Measurements from ENCODE around the gene SULT2B1. TPM values are rescaled to one million over a fixed set of nuclear protein-coding genes. Genes with fewer than 3 reads are reported as not detected.
"Not testable (repeated sequence)": the region's sequence is repeated elsewhere in the genome, so short reads cannot be mapped to it uniquely, and the experiment has no call there.

Gene SULT2B1
- total RNA-seq, 2 donors from 2014 or later = not detected

DNA sequence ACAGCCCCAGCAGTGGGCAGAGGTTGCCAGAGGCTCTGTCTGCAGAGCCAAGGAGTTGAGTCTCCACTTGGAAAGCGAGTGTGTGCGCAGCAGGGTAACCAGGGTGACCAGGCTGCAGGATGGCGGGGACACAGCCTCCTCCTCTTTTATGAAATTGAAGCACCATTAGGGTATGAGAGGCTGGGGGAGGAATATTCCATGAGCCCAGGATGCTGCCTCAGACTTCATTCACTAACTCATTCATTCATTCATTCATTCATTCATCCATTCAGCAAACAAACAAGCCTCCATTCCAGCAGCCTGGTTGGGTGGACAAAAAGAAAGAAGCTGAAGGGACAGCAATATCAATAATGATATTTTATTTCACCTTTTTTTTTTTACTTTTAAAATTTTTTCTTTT is 33.8 kb upstream of the SULT2B1 start:
- ATAC-seq (no peak), DNase-seq (ENCODE audit: low spot score in 2 of 2) (no peak)
- Mint-ChIP-seq H3K9me3 (no peaks in the 10 kb centered on the region), H3K27ac (no peak overlapping the region), H3K36me3 (no peaks in the 10 kb centered on the region)

GRCh38 chr19:48519426-48519825 is 32.5 kb upstream of the SULT2B1 start:
- not testable (repeated sequence) for ATAC-seq; DNase-seq (ENCODE audit: low spot score in 2 of 2); H3K27ac Mint-ChIP-seq; H3K36me3 Mint-ChIP-seq; H3K9me3 Mint-ChIP-seq

DNA sequence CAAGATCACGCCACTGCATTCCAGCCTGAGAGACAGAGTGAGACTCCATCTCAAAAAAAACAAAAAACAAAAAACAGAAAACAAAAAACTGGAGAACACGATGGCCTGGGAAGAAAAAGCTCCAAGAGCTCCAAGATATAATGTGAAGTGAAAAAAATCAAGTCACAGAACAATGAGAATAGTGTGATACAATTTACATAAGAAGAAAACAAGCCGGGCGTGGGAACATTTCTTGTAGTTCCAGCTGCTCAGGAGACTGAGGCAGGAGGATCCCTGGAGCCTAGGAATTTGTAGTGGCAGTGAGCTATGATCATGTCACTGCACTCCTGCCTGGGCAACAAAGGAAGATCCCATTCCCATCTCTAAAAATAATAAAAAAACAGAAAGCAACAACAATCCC is 31.8 kb upstream of the SULT2B1 start:
- peaks cover 4 to 5% of the 10 kb centered on the region in 2 donors for H3K9me3 Mint-ChIP-seq
- H3K36me3 Mint-ChIP-seq = peaks cover 0 to 10% of the 10 kb centered on the region in 2 donors
- no peak for ATAC-seq
- no peak overlapping the region for H3K27ac Mint-ChIP-seq
- DNase-seq (ENCODE audit: low spot score in 2 of 2) = no peak

DNA sequence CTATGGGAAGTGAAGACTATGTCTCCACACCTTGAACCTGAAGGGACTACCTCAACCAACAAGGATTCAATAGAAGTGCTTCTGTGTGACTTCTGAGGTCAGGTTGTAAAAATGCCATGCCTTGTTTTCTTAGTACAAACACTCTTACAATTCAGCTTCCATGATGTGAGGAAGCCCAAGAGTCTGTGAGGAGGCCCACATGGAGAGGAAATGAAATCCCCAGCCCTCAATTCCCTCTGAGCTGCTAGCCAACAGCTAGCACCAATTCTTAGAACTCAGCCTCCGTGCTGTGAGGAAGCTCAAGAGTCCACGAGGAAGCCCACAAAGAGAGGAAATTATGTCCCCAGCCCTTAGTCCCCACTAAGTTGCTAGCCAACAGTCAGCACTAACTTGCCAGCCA is 27.8 kb upstream of the SULT2B1 start:
- H3K9me3 Mint-ChIP-seq = peaks cover 16 to 24% of the 10 kb centered on the region in 2 donors
- DNase-seq (ENCODE audit: low spot score in 2 of 2) = no peak
- no peak for ATAC-seq
- no peak overlapping the region for H3K27ac Mint-ChIP-seq
- peaks cover 17 to 22% of the 10 kb centered on the region in 2 donors for H3K36me3 Mint-ChIP-seq

GRCh38 chr19:48524732-48525131 is 27.2 kb upstream of the SULT2B1 start:
- Mint-ChIP-seq H3K27ac (no peak overlapping the region), H3K36me3 (peaks cover 17 to 22% of the 10 kb centered on the region in 2 donors), H3K9me3 (peaks cover 17 to 25% of the 10 kb centered on the region in 2 donors)
- DNase-seq (ENCODE audit: low spot score in 2 of 2) (no peak), ATAC-seq (no peak)

DNA sequence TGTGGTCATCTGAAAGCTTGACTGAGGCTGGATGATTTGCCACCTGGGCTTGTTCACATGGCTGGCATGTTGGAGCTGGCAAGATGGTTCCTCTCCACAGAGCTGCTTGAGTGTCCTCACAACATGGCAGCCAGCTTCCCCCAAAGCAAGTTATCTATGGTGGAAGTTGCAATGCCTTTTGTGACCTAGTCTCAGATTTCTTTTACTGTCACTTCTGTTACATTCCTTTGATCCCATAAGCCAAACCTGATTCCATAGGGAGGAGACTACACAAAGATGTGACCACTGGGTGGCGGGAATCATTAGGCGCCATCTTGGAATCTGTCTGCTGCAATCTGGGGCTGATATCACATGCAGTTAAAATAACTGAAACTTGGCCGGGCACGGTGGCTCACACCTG is 22.8 kb upstream of the SULT2B1 start:
- DNase-seq (ENCODE audit: low spot score in 2 of 2) (no peak), ATAC-seq (no peak)
- Mint-ChIP-seq H3K9me3 (peaks cover 15 to 22% of the 10 kb centered on the region in 2 donors), H3K36me3 (peaks cover 14 to 22% of the 10 kb centered on the region in 2 donors), H3K27ac (no peak overlapping the region)

GRCh38 chr19:48530066-48530720 is 21.8 kb upstream of the SULT2B1 start:
- Mint-ChIP-seq H3K9me3 (peaks cover 13 to 20% of the 10 kb centered on the region in 2 donors), H3K36me3 (peaks cover 7 to 22% of the 10 kb centered on the region in 2 donors), H3K27ac (no peak overlapping the region)
- DNase-seq (ENCODE audit: low spot score in 2 of 2) = no peak
- no peak for ATAC-seq

DNA sequence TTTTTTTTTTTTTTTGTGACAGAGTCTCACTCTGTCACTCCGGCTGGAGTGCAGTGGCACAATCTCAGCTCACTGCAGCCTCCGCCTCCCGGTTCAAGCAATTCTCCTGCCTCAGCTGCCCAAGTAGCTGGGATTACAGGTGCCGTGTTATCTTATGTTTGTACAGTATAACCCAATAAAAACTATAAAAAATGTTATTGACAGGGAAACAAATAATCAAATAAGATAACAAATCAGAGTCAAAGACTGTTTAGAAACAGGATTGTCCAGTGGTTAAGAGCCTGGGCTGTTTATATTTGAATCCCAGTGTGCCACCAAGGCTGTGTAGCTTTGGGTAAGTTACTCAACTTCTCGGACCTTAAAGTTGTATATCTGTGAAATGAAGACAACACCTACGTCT is 21.2 kb upstream of the SULT2B1 start:
- peaks cover 13 to 20% of the 10 kb centered on the region in 2 donors for H3K9me3 Mint-ChIP-seq
- ATAC-seq (no peak), DNase-seq (ENCODE audit: low spot score in 2 of 2) (no peak)
- peaks cover 7 to 22% of the 10 kb centered on the region in 2 donors for H3K36me3 Mint-ChIP-seq
- no peak overlapping the region for H3K27ac Mint-ChIP-seq

GRCh38 chr19:48533770-48534169 is 18.2 kb upstream of the SULT2B1 start:
- H3K27ac Mint-ChIP-seq = no peak overlapping the region
- H3K36me3 Mint-ChIP-seq = no peaks in the 10 kb centered on the region
- DNase-seq (ENCODE audit: low spot score in 2 of 2) (no peak), ATAC-seq (no peak)
- H3K9me3 Mint-ChIP-seq = peaks cover 3 to 4% of the 10 kb centered on the region in 2 donors

DNA sequence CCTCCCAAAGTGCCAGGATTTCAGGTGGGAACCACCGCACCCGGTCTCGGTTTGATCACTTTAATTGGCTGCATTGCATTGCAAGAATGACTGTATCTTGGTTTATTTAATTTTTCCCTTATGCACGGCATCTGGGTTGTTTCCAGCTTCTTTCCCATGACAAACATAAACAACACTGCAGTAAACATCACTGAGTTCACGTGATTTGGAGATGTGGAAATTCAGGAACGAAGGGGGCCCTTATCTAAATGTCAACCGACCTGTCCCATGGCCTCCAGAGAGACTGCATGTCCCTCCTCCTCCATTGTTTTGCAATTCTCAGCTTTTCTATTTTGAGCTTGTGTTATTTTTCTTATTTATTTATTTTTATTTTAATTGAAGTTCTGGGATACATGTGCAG is 14.4 kb upstream of the SULT2B1 start:
- DNase-seq (ENCODE audit: low spot score in 2 of 2) (no peak), ATAC-seq (no peak)
- Mint-ChIP-seq H3K27ac (no peak overlapping the region), H3K36me3 (no peaks in the 10 kb centered on the region), H3K9me3 (no peaks in the 10 kb centered on the region)

DNA sequence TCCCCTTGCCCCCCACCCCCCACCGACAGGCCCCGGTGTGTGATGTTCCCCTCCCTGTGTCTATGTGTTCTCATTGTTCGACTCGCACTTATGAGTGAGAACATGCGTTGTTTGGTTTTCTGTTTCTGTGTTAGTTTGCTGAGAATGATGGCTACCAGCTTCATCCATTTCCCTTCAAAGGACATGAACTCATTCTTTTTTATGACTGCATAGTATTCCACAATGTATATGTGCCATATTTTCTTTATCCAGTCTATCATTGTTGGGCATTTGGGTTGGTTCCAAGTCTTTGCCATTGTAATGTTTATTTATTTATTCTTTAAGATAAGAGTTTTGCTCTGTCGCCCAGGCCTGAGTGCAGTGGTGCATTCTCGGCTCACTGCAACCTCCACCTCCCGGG is 13.9 kb upstream of the SULT2B1 start:
- not testable (repeated sequence) for H3K36me3 Mint-ChIP-seq; H3K9me3 Mint-ChIP-seq; DNase-seq (ENCODE audit: low spot score in 2 of 2); H3K27ac Mint-ChIP-seq; ATAC-seq

- H3K9me3 Mint-ChIP-seq = no peaks in the 10 kb centered on the region
- DNase-seq (ENCODE audit: low spot score in 2 of 2) = no peak
- no peaks in the 10 kb centered on the region for H3K36me3 Mint-ChIP-seq
- ATAC-seq = no peak
- H3K27ac Mint-ChIP-seq = no peak overlapping the region
Measured at GRCh38 chr19:48539503-48540096, 12.4 kb upstream of the SULT2B1 start.

- Mint-ChIP-seq H3K9me3 (no peaks in the 10 kb centered on the region), H3K36me3 (no peaks in the 10 kb centered on the region), H3K27ac (no peak overlapping the region)
- ATAC-seq (no peak), DNase-seq (ENCODE audit: low spot score in 2 of 2) (no peak)
Measured at GRCh38 chr19:48540110-48540509, 11.9 kb upstream of the SULT2B1 start.

- no peak for ATAC-seq
Measured at GRCh38 chr19:48541813-48542212, 10.2 kb upstream of the SULT2B1 start.

GRCh38 chr19:48543121-48543710 is 8.8 kb upstream of the SULT2B1 start:
- ATAC-seq (no peak), DNase-seq (ENCODE audit: low spot score in 2 of 2) (no peak)
- Mint-ChIP-seq H3K27ac (no peak overlapping the region), H3K9me3 (no peaks in the 10 kb centered on the region), H3K36me3 (no peaks in the 10 kb centered on the region)

More at GRCh38 chr19:48541813-48542212, 10.2 kb upstream of the SULT2B1 start:
- Mint-ChIP-seq H3K36me3 (no peaks in the 10 kb centered on the region), H3K27ac (no peak overlapping the region), H3K9me3 (no peaks in the 10 kb centered on the region)
- no peak for DNase-seq (ENCODE audit: low spot score in 2 of 2)

- DNase-seq (ENCODE audit: low spot score in 2 of 2) = no peak
- H3K9me3 Mint-ChIP-seq = no peaks in the 10 kb centered on the region
- H3K36me3 Mint-ChIP-seq = no peaks in the 10 kb centered on the region
- H3K27ac Mint-ChIP-seq = no peak overlapping the region
- no peak for ATAC-seq
Measured at GRCh38 chr19:48544856-48545750, 6.9 kb upstream of the SULT2B1 start.

DNA sequence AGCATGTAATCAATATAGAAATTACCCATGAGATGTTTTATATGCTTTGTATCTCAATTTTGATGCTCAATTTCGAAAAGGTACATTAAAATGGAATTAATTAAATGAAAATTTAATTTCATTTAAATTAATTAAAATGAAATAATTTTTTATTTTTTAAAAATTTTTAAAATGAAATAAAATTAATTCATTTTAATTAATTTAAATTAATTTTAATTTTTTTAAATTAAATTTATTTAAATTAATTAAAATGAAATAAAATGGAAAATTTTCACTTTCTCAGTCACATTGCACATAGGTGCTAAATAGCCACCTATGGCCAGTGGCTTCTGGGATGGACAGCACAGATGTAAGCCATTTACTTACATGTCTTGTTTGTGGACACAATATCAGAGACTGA is 4.2 kb upstream of the SULT2B1 start:
- DNase-seq (ENCODE audit: low spot score in 2 of 2) (no peak), ATAC-seq (no peak)
- Mint-ChIP-seq H3K36me3 (no peaks in the 10 kb centered on the region), H3K27ac (no peak overlapping the region), H3K9me3 (no peaks in the 10 kb centered on the region)
